Hair follicle dermal papilla cell (primary cell): ENCODE measurements around the gene GGT7. TPM values are rescaled to one million over a fixed set of nuclear protein-coding genes. Genes with fewer than 3 reads are reported as not detected.

Experiments used
- total RNA-seq: library from RNA; depleted of rRNA; stranded (reverse); fragments of >200 nt; gene quantifications from 2 replicates; pipeline ENCODE4 v1.2.3, GENCODE V29; 2012

Gene GGT7
- 14.6 and 16.6 TPM in 2 replicates for total RNA-seq

GRCh38 chr20:34872622-34873224 is at the start of gene GGT7:
Gene GGT7 (minus strand): TSS chr20:34872856. CDS start chr20:34872815, 41 bp downstream.

GRCh38 chr20:34876406-34877282 is 4.0 kb upstream of the GGT7 start, which contains the start of gene ACSS2:
Gene ACSS2 (plus strand): TSS chr20:34876612. CDS start chr20:34876646, 34 bp downstream.

GRCh38 chr20:34825530-34826362 is 46.9 kb downstream of the GGT7 start, which contains the start of gene NCOA6:
Gene NCOA6 (minus strand): TSS chr20:34825651. CDS start chr20:34782355, 43,296 bp downstream.

Other genes starting within 250 kb of the GGT7 start
- gene PIGU, start 195.8 kb downstream of the GGT7 start, total RNA-seq: 8.8 and 12.6 TPM in 2 replicates
- 4.7 and 6.2 TPM in 2 replicates for gene TP53INP2, start 168.5 kb downstream of the GGT7 start, total RNA-seq
- gene NCOA6, start 47.2 kb downstream of the GGT7 start, total RNA-seq: 11.1 and 13.8 TPM in 2 replicates
- gene ACSS2, start 3.8 kb upstream of the GGT7 start, total RNA-seq: 74.3 and 76.7 TPM in 2 replicates
- 57.1 and 60.6 TPM in 2 replicates for gene GSS, start 83.0 kb upstream of the GGT7 start, total RNA-seq
- under 0.01 and 0.61 TPM in 2 replicates for gene MYH7B, start 83.0 kb upstream of the GGT7 start, total RNA-seq
- 114 TPM in 2 replicates for gene TRPC4AP, start 220.0 kb upstream of the GGT7 start, total RNA-seq